K562 (cell line): ENCODE data around the gene PHACTR2. TPM values are rescaled to one million over a fixed set of nuclear protein-coding genes. Genes with fewer than 3 reads are reported as not detected.

Experiments used
- ARID3A ChIP-seq: IDR thresholded peaks from 2 replicates; pipeline ENCODE4 v1.6.1; 2012; ENCODE audit warnings: low read depth, low read length, improper control_type of control experiment, borderline replicate concordance
- ATF7 ChIP-seq: fragments of 450-650 bp; IDR thresholded peaks from 2 replicates; pipeline ENCODE4 v1.7.1; 2014; ENCODE audit warnings: mild to moderate bottlenecking, moderate library complexity
- CBX2 ChIP-seq: fragments of 200-600 bp; sonication (generic); IDR thresholded peaks from one replicate; pipeline ENCODE4 v1.6.1; 2012; ENCODE audit warnings: mild to moderate bottlenecking, low read length, inconsistent platforms; ENCODE audit not compliant: insufficient read depth, poor library complexity, severe bottlenecking
- DIDO1 ChIP-seq: fragments of 450-650 bp; IDR thresholded peaks from 2 replicates; pipeline ENCODE4 v1.6.1; 2016; ENCODE audit warnings: low read depth, missing biosample characterization, missing genetic modification characterization
- FOXA3 ChIP-seq, 2 experiments: fragments of 450-650 bp in 1 of 2; sonication (generic) in 1 of 2; formaldehyde crosslinking; IDR thresholded peaks in 1 of 2; conservative IDR thresholded peaks in 1 of 2; 2 replicates each; pipeline versions ENCODE4 v1.4.0 to v1.8.0; 2020 to 2022; ENCODE audit warnings: mild to moderate bottlenecking in 2 of 2, missing genetic modification reagents in 1 of 2
- HINFP ChIP-seq: fragments of 450-650 bp; conservative IDR thresholded peaks from 2 replicates; pipeline ENCODE4 v1.6.1; 2016; ENCODE audit warnings: missing genetic modification characterization, low read depth, mild to moderate bottlenecking, control low read depth, missing compliant biosample characterization
- HNRNPL ChIP-seq: fragments of 200-400 bp; formaldehyde crosslinking; IDR thresholded peaks from 2 replicates; pipeline ENCODE4 v1.6.1; 2017; ENCODE audit warnings: low read depth, mild to moderate bottlenecking, low read length
- IFI16 ChIP-seq: fragments of 250-450 bp; sonication (Bioruptor Pico); IDR thresholded peaks from 2 replicates; pipeline ENCODE4 v2.1.2; 2022; ENCODE audit warnings: mild to moderate bottlenecking, inconsistent platforms
- MAZ ChIP-seq, 2 experiments: fragments of 450-650 bp in 1 of 2; sonication (generic) in 1 of 2; formaldehyde crosslinking; IDR thresholded peaks in 1 of 2; conservative IDR thresholded peaks in 1 of 2; 2 replicates each; pipeline versions ENCODE4 v1.4.0 to v1.5.0; 2020; ENCODE audit warnings: mild to moderate bottlenecking in 1 of 2, missing genetic modification reagents in 1 of 2
- NFRKB ChIP-seq: fragments of 450-650 bp; IDR thresholded peaks from 2 replicates; pipeline ENCODE4 v1.6.1; 2016; ENCODE audit warnings: low read depth
- TRIM24 ChIP-seq, 2 experiments: fragments of 450-650 bp; IDR thresholded peaks; 2 replicates each; pipeline ENCODE4 v1.6.1; 2016
- ZNF668 ChIP-seq: fragments of 250-450 bp; sonication (Bioruptor Pico); IDR thresholded peaks from 2 replicates; pipeline ENCODE4 v1.8.0; 2022; ENCODE audit warnings: mild to moderate bottlenecking, inconsistent platforms
- polyA plus RNA-seq, 8 experiments: library from polyadenylated mRNA; depleted of rRNA in 4 of 8; stranded (reverse) in 5 of 8; unstranded in 3 of 8; fragments of >200 nt; fragmentation: Nextera tagmentation in 2 of 8; fragmentation: Illumina TruSeq in 1 of 8; extraction: Ambion mirVana in 2 of 8; extraction: Trizol in 1 of 8; gene quantifications; 2 replicates each; pipeline versions ENCODE4 v1.2.1 to v1.2.3, GENCODE V29; 2011 to 2014; ENCODE audit warnings: inconsistent platforms in 1 of 8, missing spikeins in 1 of 8
- total RNA-seq, 7 experiments: library from RNA; depleted of rRNA in 6 of 7; stranded (reverse); fragments of >200 nt in 6 of 7; fragmentation: Illumina TruSeq in 2 of 7; extraction: Trizol in 2 of 7; gene quantifications; 2 replicates each; pipeline versions ENCODE4 v1.2.1 to v1.2.3, GENCODE V29; 2011 to 2021; ENCODE audit warnings: low replicate concordance in 1 of 7
- TF ChIP-seq, protein P1 (sequence below): sonication (generic); formaldehyde crosslinking; IDR thresholded peaks from 2 replicates; pipeline ENCODE4 v1.8.0; 2022; ENCODE audit warnings: missing genetic modification reagents, mild to moderate bottlenecking, moderate library complexity, borderline replicate concordance
- TF ChIP-seq, protein P2 (sequence below), 2 experiments: fragments of 450-650 bp in 1 of 2; sonication (generic) in 1 of 2; formaldehyde crosslinking in 1 of 2; IDR thresholded peaks in 1 of 2; conservative IDR thresholded peaks in 1 of 2; 2 replicates each; pipeline versions ENCODE4 v1.6.1 to v1.8.1; 2016 to 2023; ENCODE audit warnings: mild to moderate bottlenecking in 2 of 2, moderate library complexity in 2 of 2, inconsistent platforms in 1 of 2, missing genetic modification reagents in 1 of 2
- TF ChIP-seq, protein P3 (sequence below): sonication (generic); formaldehyde crosslinking; IDR thresholded peaks from 2 replicates; pipeline ENCODE4 v1.8.1; 2023; ENCODE audit warnings: mild to moderate bottlenecking, missing genetic modification reagents

Gene PHACTR2
- total and polyA plus RNA-seq, 9 of the 15 experiments (the other 6 are each of a cell fraction or from before 2014, with no cell fraction given) = 5.3 to 52.5 (median 22.9) TPM

DNA sequence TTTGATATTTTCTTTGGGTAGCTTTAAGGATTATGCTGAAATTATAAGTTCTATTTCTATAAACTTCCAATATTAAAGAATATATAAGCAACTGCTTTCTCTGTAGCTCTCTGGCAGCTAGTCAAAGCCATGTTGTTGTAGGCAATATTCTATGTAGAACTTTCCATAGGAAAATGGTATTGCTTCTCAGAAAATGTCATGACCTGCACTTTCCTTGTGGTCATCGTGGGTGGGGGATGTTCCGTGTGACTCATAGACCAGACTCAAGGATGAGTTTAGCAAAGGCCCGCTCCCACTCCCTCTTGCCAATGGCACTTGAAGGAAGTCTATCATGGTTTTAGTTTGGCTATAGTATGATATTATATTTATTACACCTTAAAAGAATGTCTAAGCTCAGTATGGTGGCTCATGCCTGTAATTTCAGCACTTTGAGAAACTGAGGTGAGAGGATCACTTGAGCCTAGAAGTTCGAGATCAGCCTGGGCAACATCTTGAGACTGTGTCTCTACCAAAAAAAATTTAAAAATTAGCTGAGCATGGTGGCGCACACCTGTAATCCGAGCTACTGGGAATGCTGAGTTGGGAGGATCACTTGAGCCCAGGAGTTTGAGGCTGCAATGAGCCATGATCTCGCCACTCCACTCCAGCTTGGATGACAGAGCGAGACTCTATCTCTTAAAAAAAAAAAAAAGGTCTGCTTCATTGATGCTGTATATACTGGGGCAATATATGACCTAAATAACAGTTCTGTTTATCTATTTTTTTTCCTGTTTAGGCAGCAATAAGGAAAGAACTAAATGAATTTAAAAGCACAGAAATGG lies 128.7 kb downstream of the PHACTR2 start (continued):
- TF ChIP-seq, protein P1, sequence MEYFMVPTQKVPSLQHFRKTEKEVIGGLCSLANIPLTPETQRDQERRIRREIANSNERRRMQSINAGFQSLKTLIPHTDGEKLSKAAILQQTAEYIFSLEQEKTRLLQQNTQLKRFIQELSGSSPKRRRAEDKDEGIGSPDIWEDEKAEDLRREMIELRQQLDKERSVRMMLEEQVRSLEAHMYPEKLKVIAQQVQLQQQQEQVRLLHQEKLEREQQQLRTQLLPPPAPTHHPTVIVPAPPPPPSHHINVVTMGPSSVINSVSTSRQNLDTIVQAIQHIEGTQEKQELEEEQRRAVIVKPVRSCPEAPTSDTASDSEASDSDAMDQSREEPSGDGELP (CRISPR knock-in tag) = no peak
- peak in 1 of 2 experiments; percentile 57; a peak in 2 of 4 replicates for TF ChIP-seq TRIM24 (IDR thresholded peaks at IDR 0.05)
- TF ChIP-seq ZNF668 (CRISPR knock-in tag) = peak; percentile 63; the same call in 1 of the 2 replicates
- peak; percentile 81 for TF ChIP-seq ATF7
- TF ChIP-seq IFI16 (CRISPR knock-in tag) = peak; percentile 57; the same call in 1 of the 2 replicates
- TF ChIP-seq CBX2 = no peak
- no peak for TF ChIP-seq HNRNPL
- TF ChIP-seq HINFP (tag) = 0 out of 2 replicates have a peak, but pooled peaks have one; percentile 25
- TF ChIP-seq FOXA3 (CRISPR knock-in tag; conservative IDR thresholded peaks at IDR 0.05 in 1 of 2, IDR thresholded peaks at IDR 0.05 in 1 of 2) = peak in 1 of 2 experiments; percentile 5; a peak in 1 of 4 replicates
- TF ChIP-seq NFRKB = peak; percentile 80
- peak; percentile 53 to 84; a peak in 3 of 4 replicates for TF ChIP-seq MAZ (CRISPR knock-in tag; conservative IDR thresholded peaks at IDR 0.05 in 1 of 2, IDR thresholded peaks at IDR 0.05 in 1 of 2)
- TF ChIP-seq, protein P2, sequence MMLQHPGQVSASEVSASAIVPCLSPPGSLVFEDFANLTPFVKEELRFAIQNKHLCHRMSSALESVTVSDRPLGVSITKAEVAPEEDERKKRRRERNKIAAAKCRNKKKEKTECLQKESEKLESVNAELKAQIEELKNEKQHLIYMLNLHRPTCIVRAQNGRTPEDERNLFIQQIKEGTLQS (IDR thresholded peaks at IDR 0.05) = peak; percentile 96
- TF ChIP-seq, protein P2 (CRISPR knock-in tag; conservative IDR thresholded peaks at IDR 0.05) = 0 out of 2 replicates have a peak, but pooled peaks have one; percentile 70
- 0 out of 2 replicates have a peak, but pooled peaks have one; percentile 48 for TF ChIP-seq DIDO1 (tag)
- peak; percentile 28; the same call in 1 of the 2 replicates for TF ChIP-seq ARID3A
- TF ChIP-seq, protein P3, sequence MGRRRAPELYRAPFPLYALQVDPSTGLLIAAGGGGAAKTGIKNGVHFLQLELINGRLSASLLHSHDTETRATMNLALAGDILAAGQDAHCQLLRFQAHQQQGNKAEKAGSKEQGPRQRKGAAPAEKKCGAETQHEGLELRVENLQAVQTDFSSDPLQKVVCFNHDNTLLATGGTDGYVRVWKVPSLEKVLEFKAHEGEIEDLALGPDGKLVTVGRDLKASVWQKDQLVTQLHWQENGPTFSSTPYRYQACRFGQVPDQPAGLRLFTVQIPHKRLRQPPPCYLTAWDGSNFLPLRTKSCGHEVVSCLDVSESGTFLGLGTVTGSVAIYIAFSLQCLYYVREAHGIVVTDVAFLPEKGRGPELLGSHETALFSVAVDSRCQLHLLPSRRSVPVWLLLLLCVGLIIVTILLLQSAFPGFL (CRISPR knock-in tag) = no peak
